Measurements from ENCODE around the gene PLA2G4F. TPM values are rescaled to one million over a fixed set of nuclear protein-coding genes. Genes with fewer than 3 reads are reported as not detected.

PLA2G4F gene
- total RNA-seq, 6 donors from 2014 or later = 57.8 to 162 (median 99.8) TPM

Small RNAs within 50 kb of the gene (small RNA-seq; reads per million reads assigned to genes)
- gene MIR627 = 0 to 1.6 (median 0.07) reads per million in 4 donors

Other genes starting within 250 kb of the PLA2G4F start
- 10 to 100 TPM; 23.0 to 46.4 (median 31.5) TPM for gene EHD4, start 184.1 kb downstream of the PLA2G4F start, total RNA-seq
- 1 to 10 TPM in 2 of 6 donors, under 1 TPM in 2, not detected in 2; 0.13 to 5.2 (median 1.1) TPM for gene PLA2G4E, start 135.6 kb downstream of the PLA2G4F start, total RNA-seq
- not detected for gene PLA2G4D, start 62.1 kb downstream of the PLA2G4F start, total RNA-seq
- 100 to 1,000 TPM in 1 of 6 donors, 10 to 100 TPM in 5; 56.4 to 325 (median 85.3) TPM for gene VPS39, start 51.7 kb upstream of the PLA2G4F start, total RNA-seq
- gene GANC, start 116.6 kb upstream of the PLA2G4F start, total RNA-seq = 100 to 1,000 TPM in 3 of 6 donors, 10 to 100 TPM in 3; 67.3 to 295 (median 99.8) TPM
- 100 to 1,000 TPM in 4 of 6 donors, 10 to 100 TPM in 2; 50.2 to 242 (median 119) TPM for gene TMEM87A, start 116.8 kb upstream of the PLA2G4F start, total RNA-seq
- 100 to 1,000 TPM in 1 of 6 donors, 10 to 100 TPM in 5; 24.0 to 369 (median 54.3) TPM for gene CAPN3, start 202.9 kb upstream of the PLA2G4F start, total RNA-seq